Left lobe of liver (tissue), 2 donors: ENCODE data around the gene ACACB. TPM values are rescaled to one million over a fixed set of nuclear protein-coding genes. Genes with fewer than 3 reads are reported as not detected.

ENCODE experiments used
- ATAC-seq: fragments of 200-7000 bp; cut with Tn5 transposase; one replicate; pipeline ENCODE4 v1.9.1; 2020; ENCODE audit warnings: mild to moderate bottlenecking, moderate library complexity
- DNase-seq: peaks from one replicate; pipeline ENCODE4 v3.0.0-alpha.2; 2020; ENCODE audit warnings: low spot score
- total RNA-seq: library from RNA; stranded (reverse); gene quantifications from one replicate; pipeline ENCODE4 v1.2.1, GENCODE V29; 2021
- donor health status: DM: no; HTN: no; CAD: no; lungs with moderate emphysema.
- donor health status: DM: no; HTN: yes; CAD: no.

Gene ACACB
- total RNA-seq, 1 donor from 2014 or later, result 232 TPM

GRCh38 chr12:109271418-109271817 lies 155.0 kb downstream of the ACACB start:
- ATAC-seq (no peak), DNase-seq (no peak)

GRCh38 chr12:109273354-109273753 lies 157.0 kb downstream of the ACACB start:
- ATAC-seq, result no peak
- DNase-seq, result no peak

- DNase-seq, result no peak
- ATAC-seq, result no peak
Measured at GRCh38 chr12:109274381-109274780, 158.0 kb downstream of the ACACB start.

GRCh38 chr12:109275173-109275572 lies 158.8 kb downstream of the ACACB start:
- ATAC-seq (no peak), DNase-seq (no peak)

- DNase-seq (no peak), ATAC-seq (no peak)
Measured at GRCh38 chr12:109276160-109276559, 159.8 kb downstream of the ACACB start.

- DNase-seq (no peak), ATAC-seq (peak; percentile 2)
Measured at GRCh38 chr12:109277255-109277898, 161.0 kb downstream of the ACACB start.

- ATAC-seq (peak; percentile 70), DNase-seq (peak; percentile 59)
Measured at GRCh38 chr12:109277899-109278762, 161.7 kb downstream of the ACACB start.

- peak; percentile 63 for DNase-seq
- peak; percentile 58 for ATAC-seq
Measured at GRCh38 chr12:109278912-109279311, 162.5 kb downstream of the ACACB start.

GRCh38 chr12:109279525-109279924 lies 163.1 kb downstream of the ACACB start:
- ATAC-seq, result no peak
- DNase-seq, result no peak

- no peak for ATAC-seq
- no peak for DNase-seq
Measured at GRCh38 chr12:109281452-109281851, 165.1 kb downstream of the ACACB start.

GRCh38 chr12:109284392-109284791 lies 168.0 kb downstream of the ACACB start:
- ATAC-seq (no peak), DNase-seq (no peak)

GRCh38 chr12:109286252-109286651 lies 169.9 kb downstream of the ACACB start:
- ATAC-seq (no peak), DNase-seq (no peak)

GRCh38 chr12:109286652-109287051 lies 170.3 kb downstream of the ACACB start:
- DNase-seq (no peak), ATAC-seq (no peak)

GRCh38 chr12:109287181-109287580 lies 170.8 kb downstream of the ACACB start:
- no peak for ATAC-seq
- DNase-seq, result no peak

- ATAC-seq, result no peak
Measured at GRCh38 chr12:109287811-109288469, 171.6 kb downstream of the ACACB start.

GRCh38 chr12:109288571-109288970 lies 172.2 kb downstream of the ACACB start:
- peak; percentile 18 for ATAC-seq

More at GRCh38 chr12:109287811-109288469, 171.6 kb downstream of the ACACB start:
- DNase-seq, result no peak

GRCh38 chr12:109289004-109289403 lies 172.6 kb downstream of the ACACB start:
- ATAC-seq (peak; percentile 62), DNase-seq (no peak)

More at GRCh38 chr12:109288571-109288970, 172.2 kb downstream of the ACACB start:
- no peak for DNase-seq

GRCh38 chr12:109289551-109289950 lies 173.2 kb downstream of the ACACB start:
- no peak for DNase-seq
- ATAC-seq, result no peak

- DNase-seq, result no peak
- ATAC-seq, result no peak
Measured at GRCh38 chr12:109290061-109290460, 173.7 kb downstream of the ACACB start.

- DNase-seq (no peak), ATAC-seq (no peak)
Measured at GRCh38 chr12:109291117-109291516, 174.7 kb downstream of the ACACB start.

- no peak for DNase-seq
- no peak for ATAC-seq
Measured at GRCh38 chr12:109291521-109292341, 175.3 kb downstream of the ACACB start.
